Measurements from ENCODE around the gene LBHD2.
A peak's percentile ranks its signal among the peaks of the same experiment; 100 is the strongest.
"Not testable (repeated sequence)": the region's sequence is repeated elsewhere in the genome, so short reads cannot be mapped to it uniquely, and the experiment has no call there.

The LBHD2 gene

GRCh38 chr14:103102689-103103260 is 18.8 kb downstream of the LBHD2 start:
- no peak for FAIRE-seq

GRCh38 chr14:103103461-103104388 is 19.7 kb downstream of the LBHD2 start:
- FAIRE-seq (peak; percentile 31), DNase-seq (ENCODE audit: insufficient read length, low spot score) (peak; percentile 62)

More at GRCh38 chr14:103102689-103103260, 18.8 kb downstream of the LBHD2 start:
- DNase-seq (ENCODE audit: insufficient read length, low spot score), result no peak

GRCh38 chr14:103104389-103104653 is 20.3 kb downstream of the LBHD2 start:
- DNase-seq (ENCODE audit: insufficient read length, low spot score) (no peak), FAIRE-seq (no peak)

- peak; percentile 73 for DNase-seq (ENCODE audit: insufficient read length, low spot score)
Observed at GRCh38 chr14:103104654-103105452, 20.8 kb downstream of the LBHD2 start.

GRCh38 chr14:103105580-103106150 is 21.7 kb downstream of the LBHD2 start:
- FAIRE-seq, result peak; percentile 49
- no peak for DNase-seq (ENCODE audit: insufficient read length, low spot score)

More at GRCh38 chr14:103104654-103105452, 20.8 kb downstream of the LBHD2 start:
- FAIRE-seq, result peak; percentile 91

GRCh38 chr14:103107455-103107854 is 23.4 kb downstream of the LBHD2 start:
- FAIRE-seq, result no peak

GRCh38 chr14:103107941-103108748 is 24.1 kb downstream of the LBHD2 start:
- no peak for DNase-seq (ENCODE audit: insufficient read length, low spot score)
- no peak for FAIRE-seq

More at GRCh38 chr14:103107455-103107854, 23.4 kb downstream of the LBHD2 start:
- no peak for DNase-seq (ENCODE audit: insufficient read length, low spot score)

GRCh38 chr14:103108749-103109207 is 24.8 kb downstream of the LBHD2 start:
- FAIRE-seq (peak; percentile 71), DNase-seq (ENCODE audit: insufficient read length, low spot score) (peak; percentile 68)

GRCh38 chr14:103109535-103110441 is 25.8 kb downstream of the LBHD2 start:
- DNase-seq (ENCODE audit: insufficient read length, low spot score) (peak; percentile 84), FAIRE-seq (peak; percentile 98)

GRCh38 chr14:103110681-103111231 is 26.7 kb downstream of the LBHD2 start:
- DNase-seq (ENCODE audit: insufficient read length, low spot score) (no peak), FAIRE-seq (no peak)

- DNase-seq (ENCODE audit: insufficient read length, low spot score), result no peak
- no peak for FAIRE-seq
Observed at GRCh38 chr14:103111232-103111868, 27.3 kb downstream of the LBHD2 start.

GRCh38 chr14:103112400-103113243 is 28.6 kb downstream of the LBHD2 start:
- FAIRE-seq (no peak), DNase-seq (ENCODE audit: insufficient read length, low spot score) (no peak)

- peak; percentile 65 for FAIRE-seq
- no peak for DNase-seq (ENCODE audit: insufficient read length, low spot score)
Observed at GRCh38 chr14:103113303-103113702, 29.3 kb downstream of the LBHD2 start.

- FAIRE-seq (no peak), DNase-seq (ENCODE audit: insufficient read length, low spot score) (no peak)
Observed at GRCh38 chr14:103113774-103114173, 29.8 kb downstream of the LBHD2 start.

GRCh38 chr14:103115086-103115679 is 31.2 kb downstream of the LBHD2 start:
- not testable (repeated sequence) for FAIRE-seq; DNase-seq (ENCODE audit: insufficient read length, low spot score)

- DNase-seq (ENCODE audit: insufficient read length, low spot score) (no peak), FAIRE-seq (no peak)
Observed at GRCh38 chr14:103115845-103116572, 32.0 kb downstream of the LBHD2 start.
